Skeletal muscle tissue (tissue), 4 donors: ENCODE results near the gene CRTC1. TPM values are rescaled to one million over a fixed set of nuclear protein-coding genes. Genes with fewer than 3 reads are reported as not detected.
"Not testable (repeated sequence)": the region's sequence is repeated elsewhere in the genome, so short reads cannot be mapped to it uniquely, and the experiment has no call there.

Experiments used
- H3K27ac ChIP-seq: one replicate; pipeline ENCODE4 v1.7.0; 2013; ENCODE audit warnings: mild to moderate bottlenecking, low read depth, low read length, inconsistent platforms
- H3K27me3 ChIP-seq, 3 donors: one replicate each; pipeline ENCODE4 v1.7.0; 2013; ENCODE audit warnings: low read length in 3 of 3; ENCODE audit not compliant: control insufficient read depth in 3 of 3, insufficient read depth in 3 of 3
- H3K36me3 ChIP-seq, 3 donors: one replicate each; pipeline ENCODE4 v1.7.0; 2013; ENCODE audit warnings: low read length in 3 of 3; ENCODE audit not compliant: control insufficient read depth in 3 of 3, insufficient read depth in 3 of 3
- H3K4me1 ChIP-seq, 3 donors: one replicate each; pipeline ENCODE4 v1.7.0; 2013; ENCODE audit warnings: low read length in 3 of 3, mild to moderate bottlenecking in 3 of 3; ENCODE audit not compliant: control insufficient read depth in 3 of 3, insufficient read depth in 3 of 3
- H3K4me3 ChIP-seq, 3 donors: one replicate each; pipeline ENCODE4 v1.7.0; 2013; ENCODE audit warnings: low read length in 3 of 3
- H3K9ac ChIP-seq, 3 donors: one replicate each; pipeline ENCODE4 v1.7.0; 2013; ENCODE audit warnings: low read length in 3 of 3, mild to moderate bottlenecking in 3 of 3, moderate library complexity in 2 of 3, low read depth in 1 of 3
- H3K9me3 ChIP-seq, 3 donors: one replicate each; pipeline ENCODE4 v1.7.0; 2013; ENCODE audit warnings: low read length in 3 of 3; ENCODE audit not compliant: control insufficient read depth in 3 of 3
- total RNA-seq: library from RNA; depleted of rRNA; stranded (reverse); fragments of >200 nt; gene quantifications from one replicate; pipeline ENCODE4 v1.2.3, GENCODE V29; 2014
- donor health status: Osteomylitis.

Gene CRTC1
- total RNA-seq, 1 donor from 2014 or later, result 3.1 TPM

DNA sequence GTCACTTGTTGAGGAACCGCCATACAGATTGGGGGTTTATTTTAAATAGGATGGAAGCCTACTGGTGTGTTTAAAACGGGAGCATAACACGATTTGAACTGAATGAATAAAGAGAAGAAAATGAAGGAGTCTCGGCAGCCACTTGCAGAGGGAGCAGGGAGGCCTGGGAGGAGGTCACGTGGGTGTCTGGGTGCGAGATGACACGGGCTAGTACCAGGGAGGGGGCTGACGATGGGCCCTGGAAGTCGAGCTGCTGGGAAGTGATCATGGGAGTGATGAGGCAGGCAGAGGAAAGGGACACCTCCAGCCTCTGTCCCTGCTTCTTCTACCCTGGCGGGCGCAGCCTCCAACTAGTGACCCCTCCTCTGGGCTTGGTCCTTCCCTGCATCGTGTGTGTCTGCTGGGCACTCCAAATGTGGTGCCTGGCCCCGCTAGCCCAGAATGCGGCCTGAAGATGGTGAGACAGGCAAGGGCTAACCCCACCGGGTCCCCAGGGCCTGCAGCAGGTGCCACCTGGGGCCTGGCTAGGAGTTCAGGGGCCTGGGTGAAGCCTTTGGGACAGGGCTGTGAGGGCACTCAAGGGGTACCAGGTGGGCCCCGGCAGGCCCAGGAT lies 35.5 kb downstream of the CRTC1 start:
- H3K9ac ChIP-seq, result no peak overlapping the region
- peaks cover 0 to 5% (median 0%) of the 10 kb centered on the region in 3 donors for H3K36me3 ChIP-seq
- H3K4me1 ChIP-seq, result peaks cover under 1 to 5% (median 2%) of the 10 kb centered on the region in 3 donors
- no peak overlapping the region for H3K27ac ChIP-seq
- H3K4me3 ChIP-seq, result no peak overlapping the region
- no peaks in the 10 kb centered on the region for H3K9me3 ChIP-seq
- no peaks in the 10 kb centered on the region for H3K27me3 ChIP-seq

DNA sequence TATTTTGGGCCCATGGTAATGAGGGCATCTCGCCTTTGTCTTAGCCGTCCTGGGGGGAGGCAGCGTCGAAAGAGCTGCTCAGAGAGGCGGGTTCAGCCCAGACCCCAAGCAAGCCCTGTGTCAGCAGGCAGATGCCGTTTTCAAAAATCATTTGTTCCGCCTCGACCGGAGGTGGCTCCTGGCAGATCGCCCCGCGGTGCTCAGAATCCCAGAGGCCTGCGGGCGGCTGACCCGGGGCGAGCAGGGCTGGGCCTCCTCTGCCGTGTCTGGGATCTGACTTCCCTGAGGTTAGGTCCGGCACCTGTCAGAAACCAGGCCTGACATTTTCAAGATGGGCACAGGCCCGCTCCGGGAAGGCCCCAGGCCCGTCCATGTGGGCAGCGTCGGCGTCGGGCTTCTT lies 36.1 kb downstream of the CRTC1 start:
- Histone ChIP-seq H3K4me1 (peaks cover 0 to 3% (median 0%) of the 10 kb centered on the region in 3 donors), H3K27ac (no peak overlapping the region), H3K9me3 (no peaks in the 10 kb centered on the region), H3K27me3 (no peaks in the 10 kb centered on the region), H3K4me3 (no peak overlapping the region), H3K9ac (no peak overlapping the region), H3K36me3 (peaks cover 0 to 5% (median 0%) of the 10 kb centered on the region in 3 donors)

GRCh38 chr19:18723871-18724377 lies 40.4 kb downstream of the CRTC1 start:
- H3K36me3 ChIP-seq, result peaks cover 0 to 3% (median 0%) of the 10 kb centered on the region in 3 donors
- H3K4me1 ChIP-seq, result peaks cover 10 to 13% (median 12%) of the 10 kb centered on the region in 3 donors
- no peak overlapping the region for H3K9ac ChIP-seq
- H3K27me3 ChIP-seq, result no peaks in the 10 kb centered on the region
- H3K4me3 ChIP-seq, result no peak overlapping the region
- no peak overlapping the region for H3K27ac ChIP-seq
- no peaks in the 10 kb centered on the region for H3K9me3 ChIP-seq

- Histone ChIP-seq H3K36me3 (peaks cover 0 to 3% (median 0%) of the 10 kb centered on the region in 3 donors), H3K27ac (no peak overlapping the region), H3K9me3 (no peaks in the 10 kb centered on the region), H3K4me1 (peaks cover 10 to 13% (median 12%) of the 10 kb centered on the region in 3 donors), H3K4me3 (no peak overlapping the region), H3K9ac (peak overlapping the region in 1 of 3 donors; percentile 40), H3K27me3 (no peaks in the 10 kb centered on the region)
Observed at GRCh38 chr19:18725841-18726770, 42.6 kb downstream of the CRTC1 start.

DNA sequence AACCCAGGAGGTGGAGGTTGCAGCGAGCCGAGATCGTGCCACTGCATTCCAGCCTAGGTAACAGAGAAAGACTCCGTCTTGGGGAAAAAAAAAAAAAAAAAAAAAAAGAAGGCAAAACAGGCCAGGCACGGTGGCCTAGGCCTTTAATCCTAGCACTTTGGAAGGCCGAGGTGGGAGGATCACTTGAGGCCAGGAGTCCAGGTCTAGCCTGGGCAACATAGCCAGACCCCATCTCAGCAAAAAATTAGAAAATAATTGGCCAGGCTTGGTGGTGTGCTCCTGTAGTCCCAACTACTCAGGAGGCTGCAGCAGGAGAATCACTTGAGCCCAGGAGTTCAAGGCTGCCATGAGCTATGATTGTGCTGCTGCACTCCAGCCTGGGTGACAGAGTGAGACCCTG lies 43.4 kb downstream of the CRTC1 start:
- Histone ChIP-seq H3K9me3 (no peaks in the 10 kb centered on the region), H3K4me3 (no peak overlapping the region), H3K36me3 (peaks cover 0 to 3% (median 0%) of the 10 kb centered on the region in 3 donors), H3K4me1 (peaks cover 10 to 13% (median 12%) of the 10 kb centered on the region in 3 donors), H3K27me3 (no peaks in the 10 kb centered on the region), H3K9ac (no peak overlapping the region), H3K27ac (no peak overlapping the region)

GRCh38 chr19:18727602-18728001 lies 44.1 kb downstream of the CRTC1 start:
- H3K27ac ChIP-seq, H3K27me3 ChIP-seq, H3K9ac ChIP-seq, H3K9me3 ChIP-seq, H3K36me3 ChIP-seq, H3K4me3 ChIP-seq: not testable (repeated sequence)
- peaks cover 10 to 13% (median 12%) of the 10 kb centered on the region in 3 donors for H3K4me1 ChIP-seq

- no peaks in the 10 kb centered on the region for H3K36me3 ChIP-seq
- H3K4me3 ChIP-seq, result no peak overlapping the region
- H3K27me3 ChIP-seq, result no peaks in the 10 kb centered on the region
- peaks cover 10 to 17% (median 16%) of the 10 kb centered on the region in 3 donors for H3K4me1 ChIP-seq
- no peaks in the 10 kb centered on the region for H3K9me3 ChIP-seq
- no peak overlapping the region for H3K9ac ChIP-seq
- H3K27ac ChIP-seq, result no peak overlapping the region
Observed at GRCh38 chr19:18729933-18730530, 46.6 kb downstream of the CRTC1 start.

DNA sequence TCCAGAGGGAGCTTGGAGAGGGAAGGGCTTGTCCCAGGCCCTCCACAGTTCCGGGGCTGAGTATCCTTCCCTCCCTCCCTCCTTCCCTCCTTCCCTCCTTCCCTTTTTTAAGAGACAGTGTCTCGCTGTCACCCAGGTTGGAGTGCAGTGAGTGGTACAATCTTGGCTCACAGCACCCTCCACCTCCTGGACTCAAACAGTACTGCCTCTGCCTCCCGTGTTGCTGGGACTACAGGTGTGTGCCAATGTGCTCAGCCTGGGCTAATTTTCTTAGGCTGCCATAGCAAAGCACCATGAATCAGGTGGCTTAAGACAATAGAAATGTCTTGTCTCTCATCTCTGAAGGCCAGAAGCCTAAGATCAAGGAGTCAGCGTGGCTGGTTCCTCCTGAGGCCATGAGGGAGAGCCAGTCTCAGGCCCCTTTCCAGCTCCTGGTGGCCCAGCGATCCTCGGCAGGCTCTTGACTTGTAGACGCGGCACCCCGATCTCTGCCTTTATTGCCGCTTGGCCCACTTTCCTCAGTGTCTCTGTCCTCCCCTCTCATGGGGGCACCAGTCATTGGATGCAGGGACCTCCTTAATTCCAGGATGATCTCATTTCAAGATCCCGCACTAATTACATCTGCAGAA lies 47.5 kb downstream of the CRTC1 start:
- no peak overlapping the region for H3K27ac ChIP-seq
- H3K9ac ChIP-seq, result no peak overlapping the region
- H3K27me3 ChIP-seq, result no peaks in the 10 kb centered on the region
- no peak overlapping the region for H3K4me3 ChIP-seq
- H3K4me1 ChIP-seq, result peaks cover 2 to 11% (median 9%) of the 10 kb centered on the region in 3 donors
- H3K9me3 ChIP-seq, result no peaks in the 10 kb centered on the region
- no peaks in the 10 kb centered on the region for H3K36me3 ChIP-seq

DNA sequence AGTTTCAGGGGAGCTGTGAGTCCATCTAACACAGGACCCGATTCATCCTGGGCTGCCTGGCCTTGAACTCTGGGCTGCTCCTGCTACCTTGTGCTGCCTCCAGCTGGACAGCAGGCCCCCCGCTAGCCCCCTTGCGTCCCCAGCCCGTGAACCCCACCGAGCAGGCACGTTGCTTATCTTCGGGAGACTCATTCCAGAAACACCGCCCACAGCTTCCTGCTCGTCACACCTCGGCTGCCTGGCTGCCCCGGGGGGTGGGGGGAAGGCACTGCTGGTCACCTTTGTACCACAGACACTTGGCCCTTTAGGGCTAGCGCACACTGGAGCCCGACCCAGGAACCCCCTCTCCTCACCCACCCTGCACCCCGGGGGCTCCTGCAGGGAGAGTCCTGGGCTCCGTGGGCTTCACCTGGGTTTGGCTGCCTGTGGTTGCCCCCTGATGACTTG lies 48.1 kb downstream of the CRTC1 start:
- peaks cover 0 to 7% (median 6%) of the 10 kb centered on the region in 3 donors for H3K4me1 ChIP-seq
- H3K9ac ChIP-seq, result no peak overlapping the region
- no peaks in the 10 kb centered on the region for H3K9me3 ChIP-seq
- H3K36me3 ChIP-seq, result no peaks in the 10 kb centered on the region
- H3K4me3 ChIP-seq, result no peak overlapping the region
- H3K27me3 ChIP-seq, result no peaks in the 10 kb centered on the region
- no peak overlapping the region for H3K27ac ChIP-seq
